GM13976 (cell line): ENCODE measurements around the gene BTBD9.

Experiments used
- DNase-seq: peaks from one replicate; pipeline ENCODE4 v3.0.0; 2012; ENCODE audit warnings: low spot score
- CTCF ChIP-seq: IDR thresholded peaks from 2 replicates; pipeline ENCODE4 v1.5.1; 2012; ENCODE audit warnings: borderline replicate concordance, mild to moderate bottlenecking; ENCODE audit not compliant: insufficient read depth; ENCODE audit errors: extremely low read depth, missing control alignments, control extremely low read depth
- in situ Hi-C: fragments of 300-500 bp; cut with MboI; formaldehyde crosslinking; loops from one replicate; pipeline ENCODE4 v1.12.0; 2022; ENCODE audit warnings: low sequenced_read_pairs, mixed read lengths, inconsistent platforms; ENCODE audit not compliant: unreplicated experiment

BTBD9 gene

GRCh38 chr6:38262026-38262425 is 377.7 kb downstream of the BTBD9 start:
- DNase-seq, result no peak
- TF ChIP-seq CTCF, result no peak
- in situ Hi-C loops, result no loop called here

- no peak for TF ChIP-seq CTCF
- in situ Hi-C loops, result no loop called here
- DNase-seq, result no peak
Observed at GRCh38 chr6:38261626-38262025, 378.1 kb downstream of the BTBD9 start.

- DNase-seq, result no peak
- no peak for TF ChIP-seq CTCF
- in situ Hi-C loops, result no loop called here
Observed at GRCh38 chr6:38259736-38260135, 380.0 kb downstream of the BTBD9 start.

- no peak for TF ChIP-seq CTCF
- DNase-seq, result no peak
- in situ Hi-C loops, result no loop called here
Observed at GRCh38 chr6:38248500-38249234, 391.1 kb downstream of the BTBD9 start.

- in situ Hi-C loops, result no loop called here
- no peak for TF ChIP-seq CTCF
- no peak for DNase-seq
Observed at GRCh38 chr6:38245295-38245694, 394.4 kb downstream of the BTBD9 start.

- in situ Hi-C loops, result no loop called here
- DNase-seq, result no peak
- TF ChIP-seq CTCF, result no peak
Observed at GRCh38 chr6:38244869-38245268, 394.9 kb downstream of the BTBD9 start.
